Activated naive CD8-positive, alpha-beta T cell treated with anti-CD3 and anti-CD28 coated beads, Interleukin-2, amount 10 ng/mL, durations not matched to agents 7 days and 5 days (primary cell): Measurements from ENCODE around the gene CYP4F3. TPM values are rescaled to one million over a fixed set of nuclear protein-coding genes. Genes with fewer than 3 reads are reported as not detected.
"Not testable (repeated sequence)": the region's sequence is repeated elsewhere in the genome, so short reads cannot be mapped to it uniquely, and the experiment has no call there.

Experiments
- ATAC-seq: fragments of 150-1000 bp; cut with Tn5 transposase; one replicate; pipeline ENCODE4 v1.10.0; 2021; ENCODE audit warnings: low read depth, moderate library complexity
- POLR2A ChIA-PET: fragments of 350-600 bp; sonication (Branson Sonifier 250); formaldehyde crosslinking; loops from one replicate; lab custom pipeline; 2021; ENCODE audit warnings: antibody characterized with exemption; lab: Charles Lee
- DNase-seq: peaks from one replicate; pipeline ENCODE4 v3.0.0; 2021
- H3K27ac Mint-ChIP-seq: one replicate; pipeline ENCODE4 v1.8.0; 2022; ENCODE audit warnings: mild to moderate bottlenecking, mixed read lengths
- H3K27me3 Mint-ChIP-seq: one replicate; pipeline ENCODE4 v1.8.0; 2022; ENCODE audit warnings: mild to moderate bottlenecking, moderate library complexity, mixed read lengths
- H3K36me3 Mint-ChIP-seq: one replicate; pipeline ENCODE4 v1.8.0; 2021; ENCODE audit warnings: mild to moderate bottlenecking, mixed read lengths
- H3K4me1 Mint-ChIP-seq: one replicate; pipeline ENCODE4 v1.8.0; 2021; ENCODE audit warnings: mixed read lengths
- H3K4me3 Mint-ChIP-seq: one replicate; pipeline ENCODE4 v1.8.0; 2022; ENCODE audit warnings: mild to moderate bottlenecking, moderate library complexity, mixed read lengths
- H3K9me3 Mint-ChIP-seq: one replicate; pipeline ENCODE4 v1.8.0; 2021; ENCODE audit warnings: mixed read lengths
- total RNA-seq, 2 experiments: library from RNA; stranded (reverse); gene quantifications; one replicate each; pipeline ENCODE4 v1.2.3, GENCODE V29; 2021

Gene CYP4F3
- not detected for total RNA-seq

DNA sequence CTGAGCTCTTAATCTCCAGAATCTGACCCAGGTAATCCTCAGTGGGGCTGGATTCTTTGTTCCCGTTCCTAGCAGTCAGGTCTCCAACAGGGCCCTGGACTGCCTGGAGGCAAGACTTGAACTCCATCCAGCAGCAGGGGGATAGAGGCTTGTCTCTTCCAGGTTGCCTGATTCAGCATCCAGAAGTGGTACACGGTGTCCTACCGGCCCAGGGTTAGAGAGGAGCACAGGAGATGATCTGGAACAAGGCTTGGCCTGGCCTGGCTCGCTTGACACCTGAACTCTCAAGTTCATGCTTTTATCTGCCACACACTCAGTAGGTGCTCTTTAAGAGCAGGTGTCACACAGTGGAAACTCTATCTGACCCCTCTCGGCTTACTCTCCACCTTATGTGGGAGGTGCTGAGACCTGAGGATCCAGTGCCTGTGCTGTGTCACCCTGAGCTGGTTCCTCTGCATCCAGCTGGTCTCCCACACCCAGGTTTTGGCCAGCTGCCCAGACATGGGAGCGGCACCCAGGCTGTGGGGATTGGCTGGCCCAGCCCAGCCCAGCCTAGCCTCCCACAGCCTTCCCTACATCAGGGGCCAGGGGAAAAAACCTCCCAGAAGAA is at the start of gene CYP4F3:
CYP4F3 (plus strand) TSS at position 604 of the 610 bp plus-strand sequence. CDS start 519 bp downstream, outside the sequence.
- Mint-ChIP-seq H3K4me3 (no peak within 1 kb of the TSS), H3K4me1 (peaks cover 3% of the 10 kb centered on the region), H3K27ac (no peak within 1 kb of the TSS), H3K9me3 (no peaks in the 10 kb centered on the region), H3K27me3 (peaks cover 5% of the 10 kb centered on the region), H3K36me3 (no peaks in the 10 kb centered on the region)
- POLR2A ChIA-PET, result no interaction called here
- DNase-seq (no peak), ATAC-seq (no peak)

GRCh38 chr19:15591796-15592195 is 48.9 kb upstream of the CYP4F3 start:
- Mint-ChIP-seq H3K27ac (no peak overlapping the region), H3K4me3 (no peak overlapping the region), H3K9me3 (peaks cover 5% of the 10 kb centered on the region), H3K27me3 (peaks cover 22% of the 10 kb centered on the region), H3K4me1 (no peaks in the 10 kb centered on the region), H3K36me3 (no peaks in the 10 kb centered on the region)
- ATAC-seq (no peak), DNase-seq (no peak)
- POLR2A ChIA-PET, result no interaction called here

- POLR2A ChIA-PET, H3K36me3 Mint-ChIP-seq: not testable (repeated sequence)
- peaks cover 22% of the 10 kb centered on the region for H3K27me3 Mint-ChIP-seq
Measured at GRCh38 chr19:15592506-15592905, 48.2 kb upstream of the CYP4F3 start.

GRCh38 chr19:15593766-15594165 is 46.9 kb upstream of the CYP4F3 start:
- ATAC-seq, H3K36me3 Mint-ChIP-seq, DNase-seq, H3K4me3 Mint-ChIP-seq, POLR2A ChIA-PET, H3K9me3 Mint-ChIP-seq, H3K27ac Mint-ChIP-seq, H3K4me1 Mint-ChIP-seq: not testable (repeated sequence)
- H3K27me3 Mint-ChIP-seq, result peaks cover 22% of the 10 kb centered on the region

More at GRCh38 chr19:15592506-15592905, 48.2 kb upstream of the CYP4F3 start:
- not testable (repeated sequence) for ATAC-seq, DNase-seq, H3K4me3 Mint-ChIP-seq, H3K4me1 Mint-ChIP-seq, H3K9me3 Mint-ChIP-seq, H3K27ac Mint-ChIP-seq

DNA sequence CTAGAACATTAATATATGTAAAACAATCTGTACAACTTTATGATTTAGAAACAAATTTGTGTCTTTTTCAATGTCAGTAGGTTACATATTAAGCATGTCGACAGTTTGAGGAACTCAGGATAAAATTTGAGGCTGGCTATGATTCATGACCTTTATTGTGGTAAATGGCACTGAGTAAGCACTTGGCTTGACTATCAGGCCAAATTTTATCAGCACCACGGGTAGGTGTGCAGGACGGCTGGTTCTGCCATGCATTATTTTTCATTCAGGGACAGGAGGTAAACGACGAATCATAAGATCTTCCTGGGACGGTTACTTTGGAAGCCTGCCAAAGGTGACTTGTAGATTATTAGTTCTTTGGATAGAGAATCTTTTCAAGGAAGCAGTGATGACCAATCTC is 45.6 kb upstream of the CYP4F3 start:
- H3K27ac Mint-ChIP-seq, result no peak overlapping the region
- H3K27me3 Mint-ChIP-seq, result peaks cover 19% of the 10 kb centered on the region
- H3K36me3 Mint-ChIP-seq, result no peaks in the 10 kb centered on the region
- H3K4me3 Mint-ChIP-seq, result no peak overlapping the region
- no peaks in the 10 kb centered on the region for H3K4me1 Mint-ChIP-seq
- DNase-seq (no peak), ATAC-seq (no peak)
- H3K9me3 Mint-ChIP-seq, result peaks cover 6% of the 10 kb centered on the region
- POLR2A ChIA-PET, result no interaction called here

- POLR2A ChIA-PET, H3K27ac Mint-ChIP-seq, H3K4me1 Mint-ChIP-seq: not testable (repeated sequence)
Measured at GRCh38 chr19:15607978-15608925, 32.4 kb upstream of the CYP4F3 start.

DNA sequence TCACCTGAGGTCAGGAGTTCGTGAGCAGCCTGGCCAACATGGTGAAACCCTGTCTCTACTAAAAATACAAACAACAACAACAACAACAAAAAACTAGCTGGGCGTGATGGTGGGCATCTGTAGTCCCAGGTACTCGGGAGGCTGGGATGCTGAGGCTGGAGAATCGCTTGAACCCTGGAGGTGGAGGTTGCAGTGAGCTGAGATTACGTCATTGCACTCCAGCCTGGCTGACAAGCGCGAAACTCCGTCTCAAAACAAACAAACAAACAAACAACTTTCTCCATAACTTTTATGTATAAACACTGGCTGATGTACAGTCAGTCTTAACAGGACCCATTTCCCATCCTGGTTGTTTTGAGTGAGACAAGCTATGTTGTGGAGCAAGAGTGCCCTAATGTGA is 31.4 kb upstream of the CYP4F3 start:
- ATAC-seq (no peak), DNase-seq (no peak)
- H3K27me3 Mint-ChIP-seq, result peaks cover 2% of the 10 kb centered on the region
- H3K27ac Mint-ChIP-seq, result no peak overlapping the region
- POLR2A ChIA-PET, result no interaction called here
- no peaks in the 10 kb centered on the region for H3K36me3 Mint-ChIP-seq
- no peaks in the 10 kb centered on the region for H3K9me3 Mint-ChIP-seq
- H3K4me3 Mint-ChIP-seq, result no peak overlapping the region
- H3K4me1 Mint-ChIP-seq, result no peaks in the 10 kb centered on the region

More at GRCh38 chr19:15607978-15608925, 32.4 kb upstream of the CYP4F3 start:
- H3K36me3 Mint-ChIP-seq, ATAC-seq, H3K9me3 Mint-ChIP-seq, DNase-seq, H3K4me3 Mint-ChIP-seq, H3K27me3 Mint-ChIP-seq: not testable (repeated sequence)

DNA sequence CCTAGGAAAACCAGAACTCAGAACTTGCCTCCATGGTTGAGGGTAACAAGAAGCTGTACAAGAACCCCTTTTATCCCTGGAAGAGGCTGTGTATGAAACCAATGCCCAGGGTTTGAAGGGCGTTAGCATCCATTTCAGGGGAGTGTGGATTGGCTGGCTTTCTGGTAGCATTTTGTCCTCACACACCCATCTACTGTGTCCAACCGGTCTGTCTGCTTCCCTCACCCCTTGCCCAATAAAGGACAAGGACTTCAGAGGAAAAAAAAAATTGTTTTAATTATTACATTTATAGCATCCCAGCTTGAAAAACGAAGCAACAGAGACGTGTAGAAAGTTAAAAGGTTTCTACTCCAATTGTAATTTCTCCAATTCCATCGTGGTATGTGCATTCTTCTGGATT is 28.4 kb upstream of the CYP4F3 start:
- Mint-ChIP-seq H3K4me1 (no peaks in the 10 kb centered on the region), H3K4me3 (no peak overlapping the region), H3K27ac (no peak overlapping the region), H3K27me3 (peaks cover 4% of the 10 kb centered on the region), H3K9me3 (no peaks in the 10 kb centered on the region), H3K36me3 (no peaks in the 10 kb centered on the region)
- DNase-seq, result no peak
- POLR2A ChIA-PET, result no interaction called here
- no peak for ATAC-seq

DNA sequence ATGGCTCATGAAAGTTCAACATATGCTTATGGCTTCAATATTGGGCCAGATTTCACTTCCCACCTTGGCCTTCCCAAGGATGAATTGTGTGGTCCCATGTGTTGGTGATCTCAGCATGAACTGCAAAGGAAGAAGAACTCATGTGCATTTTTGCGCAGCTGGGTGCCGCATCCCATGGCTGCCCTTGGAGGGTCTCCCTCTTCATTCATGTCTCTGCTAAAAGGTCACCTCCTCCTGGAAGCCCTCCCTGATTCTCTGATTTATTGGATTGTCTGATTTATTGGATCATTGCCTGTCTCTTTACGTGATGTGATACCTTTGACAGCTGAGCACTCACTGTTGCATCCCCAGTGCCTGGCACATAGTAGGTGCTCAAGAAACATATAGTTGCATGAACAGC is 27.4 kb upstream of the CYP4F3 start:
- no peak for ATAC-seq
- DNase-seq, result no peak
- Mint-ChIP-seq H3K9me3 (no peaks in the 10 kb centered on the region), H3K4me1 (peaks cover 2% of the 10 kb centered on the region), H3K4me3 (no peak overlapping the region), H3K27me3 (peaks cover 4% of the 10 kb centered on the region), H3K36me3 (no peaks in the 10 kb centered on the region), H3K27ac (no peak overlapping the region)
- POLR2A ChIA-PET, result no interaction called here

DNA sequence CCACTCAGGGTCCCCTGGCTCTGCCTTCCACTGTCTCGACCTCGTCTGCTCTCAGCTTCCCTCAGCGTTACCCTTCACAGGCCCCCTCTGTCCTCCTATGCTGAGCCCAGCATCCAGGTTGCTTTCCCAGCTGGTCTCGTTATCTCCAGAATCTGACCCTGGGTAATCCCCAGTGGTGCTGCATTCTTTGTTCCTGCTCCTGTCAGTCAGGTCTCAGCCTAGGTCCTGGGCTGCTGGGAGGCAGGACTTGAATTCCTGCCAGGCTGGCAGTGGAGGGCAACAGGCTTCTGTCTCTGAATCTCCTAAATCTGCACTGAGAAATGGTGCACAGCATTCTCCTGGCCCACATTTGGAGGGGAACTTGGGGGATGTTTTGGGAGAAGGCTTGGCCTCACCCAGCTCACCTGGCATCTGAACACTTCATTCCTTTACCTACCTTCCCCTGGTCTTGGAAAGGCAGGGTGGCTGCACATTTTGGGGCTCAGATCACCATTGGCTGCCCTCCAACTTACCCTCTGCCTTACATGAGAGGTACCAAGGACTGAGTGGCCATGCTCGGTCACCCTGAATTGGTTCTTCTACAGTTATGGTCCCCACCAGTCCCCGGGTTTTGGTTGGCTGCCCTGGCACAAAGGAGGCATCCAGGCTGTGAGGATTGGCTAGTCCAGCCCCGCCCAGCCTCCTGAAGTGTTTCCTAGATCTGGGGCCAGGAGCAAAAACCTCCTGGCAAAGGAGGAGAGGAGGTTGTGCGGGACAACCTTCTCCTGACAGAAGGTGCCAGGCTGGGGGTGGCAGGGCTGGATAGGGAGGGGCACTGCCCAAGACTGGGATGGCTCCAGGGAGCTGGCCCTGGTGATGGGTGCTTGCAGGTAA is 26.0 kb upstream of the CYP4F3 start, which contains the start of gene CYP4F8:
CYP4F8 (plus strand) TSS at position 712 of the 873 bp plus-strand sequence. CDS start 399 bp downstream, outside the sequence.
- Mint-ChIP-seq H3K27ac (no peak within 1 kb of the TSS), H3K36me3 (no peaks in the 10 kb centered on the region), H3K9me3 (no peaks in the 10 kb centered on the region), H3K27me3 (peaks cover 4% of the 10 kb centered on the region), H3K4me3 (no peak within 1 kb of the TSS), H3K4me1 (peaks cover 2% of the 10 kb centered on the region)
- DNase-seq (no peak), ATAC-seq (no peak)
- POLR2A ChIA-PET, result no interaction called here

DNA sequence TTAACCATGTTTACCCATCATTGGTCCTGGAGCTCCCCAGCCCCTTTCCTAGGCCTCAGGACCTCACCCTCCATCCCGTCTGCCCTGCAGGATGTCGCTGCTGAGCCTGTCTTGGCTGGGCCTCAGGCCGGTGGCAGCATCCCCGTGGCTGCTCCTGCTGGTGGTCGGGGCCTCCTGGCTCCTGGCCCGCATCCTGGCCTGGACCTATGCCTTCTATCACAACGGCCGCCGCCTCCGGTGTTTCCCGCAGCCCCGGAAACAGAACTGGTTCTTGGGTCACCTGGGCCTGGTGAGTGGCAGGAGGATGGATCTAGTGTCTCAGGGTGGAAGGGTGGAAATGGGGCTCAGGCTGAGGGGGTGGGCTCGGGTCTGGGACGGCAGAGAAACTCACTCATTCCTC is 25.2 kb upstream of the CYP4F3 start:
- peaks cover 4% of the 10 kb centered on the region for H3K27me3 Mint-ChIP-seq
- POLR2A ChIA-PET, result no interaction called here
- no peaks in the 10 kb centered on the region for H3K36me3 Mint-ChIP-seq
- DNase-seq, result no peak
- H3K27ac Mint-ChIP-seq, result no peak overlapping the region
- no peak for ATAC-seq
- peaks cover 2% of the 10 kb centered on the region for H3K4me1 Mint-ChIP-seq
- no peak overlapping the region for H3K4me3 Mint-ChIP-seq
- no peaks in the 10 kb centered on the region for H3K9me3 Mint-ChIP-seq

- H3K4me3 Mint-ChIP-seq, result no peak overlapping the region
- DNase-seq (no peak), ATAC-seq (no peak)
- peaks cover 3% of the 10 kb centered on the region for H3K27me3 Mint-ChIP-seq
- H3K4me1 Mint-ChIP-seq, result peaks cover 2% of the 10 kb centered on the region
- H3K9me3 Mint-ChIP-seq, result no peaks in the 10 kb centered on the region
- H3K36me3 Mint-ChIP-seq, result no peaks in the 10 kb centered on the region
- POLR2A ChIA-PET, result no interaction called here
- no peak overlapping the region for H3K27ac Mint-ChIP-seq
Measured at GRCh38 chr19:15616183-15616582, 24.5 kb upstream of the CYP4F3 start.

DNA sequence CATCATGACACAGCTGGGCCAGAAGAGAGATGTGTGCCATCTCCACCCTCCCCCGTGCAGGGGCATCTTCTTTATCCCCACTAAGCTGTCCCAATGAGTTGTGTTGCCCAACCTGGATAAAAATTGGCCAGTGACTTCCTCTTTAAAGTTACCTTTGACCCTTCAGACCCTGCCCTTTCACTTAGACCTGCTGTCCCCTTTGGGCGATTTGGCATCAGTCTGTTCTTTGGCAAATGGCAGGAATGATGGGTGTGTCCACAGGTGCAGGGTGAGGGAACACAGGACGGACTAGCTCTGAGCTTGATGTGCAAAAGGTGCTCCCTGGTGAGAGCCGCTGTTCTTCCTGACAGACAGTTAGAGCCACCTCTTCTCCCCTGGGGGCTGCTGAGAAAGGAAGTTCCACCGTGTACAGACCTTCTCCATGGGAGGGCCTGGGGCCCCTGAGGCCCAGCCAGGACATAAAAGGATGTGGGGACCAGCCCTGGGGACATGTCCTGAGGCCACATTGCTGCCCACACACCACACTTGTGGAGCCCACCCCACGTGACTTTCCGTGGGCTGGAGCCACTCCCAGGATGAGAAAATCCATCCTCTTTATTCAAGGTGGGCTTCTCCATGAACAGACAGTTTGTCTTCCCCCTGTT is 23.9 kb upstream of the CYP4F3 start:
- peaks cover 3% of the 10 kb centered on the region for H3K27me3 Mint-ChIP-seq
- H3K4me1 Mint-ChIP-seq, result peaks cover 2% of the 10 kb centered on the region

More for the DNA sequence above, 23.9 kb upstream of the CYP4F3 start:
- Mint-ChIP-seq H3K9me3 (no peaks in the 10 kb centered on the region), H3K36me3 (no peaks in the 10 kb centered on the region), H3K27ac (no peak overlapping the region), H3K4me3 (no peak overlapping the region)
- DNase-seq (no peak), ATAC-seq (no peak)
- POLR2A ChIA-PET, result no interaction called here
